ENCODE results near the gene RIOX2.
"Not testable (repeated sequence)": the region's sequence is repeated elsewhere in the genome, so short reads cannot be mapped to it uniquely, and the experiment has no call there.

- TF ChIP-seq RBAK (CRISPR knock-in tag; IDR thresholded peaks at IDR 0.05); ZNF597 (CRISPR knock-in tag; IDR thresholded peaks at IDR 0.05); ZNF24 (IDR thresholded peaks at IDR 0.05); POLR2AphosphoS5 (IDR thresholded peaks at IDR 0.05; ENCODE audit: low read depth, low read length); ZEB1 (IDR thresholded peaks at IDR 0.05; ENCODE audit: insufficient replicate concordance, low read depth); ZNF501 (CRISPR knock-in tag; IDR thresholded peaks at IDR 0.05); ZNF3 (CRISPR knock-in tag; IDR thresholded peaks at IDR 0.05); YEATS4 (CRISPR knock-in tag; IDR thresholded peaks at IDR 0.05; ENCODE audit: borderline replicate concordance); BHLHE40 (IDR thresholded peaks at IDR 0.05; ENCODE audit: low read length); MAFK (conservative IDR thresholded peaks at IDR 0.05 in 1 of 2, IDR thresholded peaks at IDR 0.05 in 1 of 2; ENCODE audit: low read length in 2 of 2); CTCF (CRISPR knock-in tag; IDR thresholded peaks at IDR 0.05); ZNF792 (CRISPR knock-in tag; IDR thresholded peaks at IDR 0.05); ZNF800 (CRISPR knock-in tag; IDR thresholded peaks at IDR 0.05); POLR2A (IDR thresholded peaks at IDR 0.05; ENCODE audit: insufficient read depth in 1 of 2, low read depth in 2 of 2, low read length in 2 of 2): not testable (repeated sequence)
Observed at GRCh38 chr3:98010883-98011449, 38.7 kb upstream of the RIOX2 start.

All from HepG2 (cell line).